ACC112 (cell line): ENCODE measurements around the gene RASD2.

Experiments
- H2AFZ ChIP-seq: fragments of 200-600 bp; sonication (generic); one replicate; pipeline ENCODE4 v1.6.0; 2017; ENCODE audit warnings: antibody characterized with exemption, low read length; ENCODE audit not compliant: unreplicated experiment
- H3K27ac ChIP-seq: fragments of 200-600 bp; sonication (generic); 2 replicates; pipeline ENCODE4 v1.5.1; 2014; ENCODE audit warnings: low read depth, mild to moderate bottlenecking, antibody characterized with exemption, low read length, moderate library complexity
- H3K27me3 ChIP-seq: fragments of 200-600 bp; sonication (generic); 2 replicates; pipeline ENCODE4 v1.6.1; 2014; ENCODE audit warnings: mild to moderate bottlenecking, antibody characterized with exemption, low read length, moderate library complexity, mixed read lengths; ENCODE audit not compliant: insufficient read depth
- H3K36me3 ChIP-seq: fragments of 200-600 bp; sonication (generic); 2 replicates; pipeline ENCODE4 v1.6.1; 2016; ENCODE audit warnings: mild to moderate bottlenecking, antibody characterized with exemption, low read length, moderate library complexity, mixed read lengths; ENCODE audit not compliant: insufficient read depth
- H3K4me1 ChIP-seq: fragments of 200-600 bp; sonication (generic); one replicate; pipeline ENCODE4 v1.6.1; 2016; ENCODE audit warnings: low read length, mixed read lengths; ENCODE audit not compliant: insufficient read depth, unreplicated experiment, control insufficient read depth
- H3K4me3 ChIP-seq: fragments of 200-600 bp; sonication (generic); 2 replicates; pipeline ENCODE4 v1.5.1; 2014; ENCODE audit warnings: mild to moderate bottlenecking, low read depth, low read length
- H3K79me2 ChIP-seq: fragments of 200-600 bp; sonication (generic); one replicate; pipeline ENCODE4 v1.6.0; 2016; ENCODE audit warnings: low read length; ENCODE audit not compliant: control insufficient read depth, unreplicated experiment, insufficient read depth

The RASD2 gene

GRCh38 chr22:35589071-35589755 is 48.6 kb downstream of the RASD2 start:
- H3K4me1 ChIP-seq: peaks cover 5% of the 10 kb centered on the region
- H3K27ac ChIP-seq: peak overlapping the region; percentile 15; the same call in 1 of the 2 replicates

GRCh38 chr22:35589756-35590093 is 49.1 kb downstream of the RASD2 start:
- Histone ChIP-seq H2AFZ (no peak overlapping the region), H3K4me3 (no peak overlapping the region), H3K27ac (no peak overlapping the region), H3K36me3 (no peaks in the 10 kb centered on the region), H3K27me3 (no peaks in the 10 kb centered on the region), H3K4me1 (peaks cover 5% of the 10 kb centered on the region), H3K79me2 (no peaks in the 10 kb centered on the region)

More at GRCh38 chr22:35589071-35589755, 48.6 kb downstream of the RASD2 start:
- no peaks in the 10 kb centered on the region for H3K27me3 ChIP-seq
- H3K4me3 ChIP-seq: no peak overlapping the region
- H3K36me3 ChIP-seq: no peaks in the 10 kb centered on the region
- H3K79me2 ChIP-seq: no peaks in the 10 kb centered on the region
- H2AFZ ChIP-seq: no peak overlapping the region

- Histone ChIP-seq H3K27me3 (no peaks in the 10 kb centered on the region), H3K79me2 (no peaks in the 10 kb centered on the region), H3K4me3 (no peak overlapping the region), H2AFZ (no peak overlapping the region), H3K27ac (no peak overlapping the region), H3K4me1 (peaks cover 5% of the 10 kb centered on the region), H3K36me3 (no peaks in the 10 kb centered on the region)
Observed at GRCh38 chr22:35590634-35591295, 50.1 kb downstream of the RASD2 start.

GRCh38 chr22:35591714-35592417 is 51.2 kb downstream of the RASD2 start:
- no peak overlapping the region for H3K27ac ChIP-seq
- no peak overlapping the region for H2AFZ ChIP-seq
- no peaks in the 10 kb centered on the region for H3K27me3 ChIP-seq
- no peak overlapping the region for H3K4me3 ChIP-seq
- H3K4me1 ChIP-seq: peaks cover 5% of the 10 kb centered on the region
- no peaks in the 10 kb centered on the region for H3K79me2 ChIP-seq
- H3K36me3 ChIP-seq: no peaks in the 10 kb centered on the region

GRCh38 chr22:35592418-35592967 is 51.9 kb downstream of the RASD2 start:
- Histone ChIP-seq H3K27ac (no peak overlapping the region), H3K36me3 (no peaks in the 10 kb centered on the region), H3K27me3 (no peaks in the 10 kb centered on the region), H3K4me3 (no peak overlapping the region), H2AFZ (no peak overlapping the region), H3K4me1 (peaks cover 5% of the 10 kb centered on the region), H3K79me2 (no peaks in the 10 kb centered on the region)

- no peak overlapping the region for H3K27ac ChIP-seq
- no peak overlapping the region for H2AFZ ChIP-seq
- H3K79me2 ChIP-seq: no peaks in the 10 kb centered on the region
- H3K27me3 ChIP-seq: no peaks in the 10 kb centered on the region
- peaks cover 5% of the 10 kb centered on the region for H3K4me1 ChIP-seq
- no peaks in the 10 kb centered on the region for H3K36me3 ChIP-seq
- H3K4me3 ChIP-seq: no peak overlapping the region
Observed at GRCh38 chr22:35593071-35593890, 52.6 kb downstream of the RASD2 start.

GRCh38 chr22:35593891-35594470 is 53.4 kb downstream of the RASD2 start:
- Histone ChIP-seq H3K36me3 (no peaks in the 10 kb centered on the region), H3K27ac (no peak overlapping the region), H3K79me2 (no peaks in the 10 kb centered on the region), H2AFZ (no peak overlapping the region), H3K4me3 (no peak overlapping the region), H3K4me1 (peaks cover 1% of the 10 kb centered on the region), H3K27me3 (no peaks in the 10 kb centered on the region)

- Histone ChIP-seq H3K79me2 (no peaks in the 10 kb centered on the region), H3K27ac (no peak overlapping the region), H3K4me1 (no peaks in the 10 kb centered on the region), H3K4me3 (no peak overlapping the region), H3K36me3 (no peaks in the 10 kb centered on the region), H2AFZ (no peak overlapping the region), H3K27me3 (no peaks in the 10 kb centered on the region)
Observed at GRCh38 chr22:35594686-35595085, 54.1 kb downstream of the RASD2 start.

- Histone ChIP-seq H2AFZ (no peak overlapping the region), H3K27me3 (no peaks in the 10 kb centered on the region), H3K79me2 (no peaks in the 10 kb centered on the region), H3K4me3 (no peak overlapping the region), H3K36me3 (no peaks in the 10 kb centered on the region), H3K27ac (no peak overlapping the region), H3K4me1 (no peaks in the 10 kb centered on the region)
Observed at GRCh38 chr22:35596821-35597220, 56.2 kb downstream of the RASD2 start.
